CD4-positive, CD25-positive, alpha-beta regulatory T cell (primary cell): Measurements from ENCODE around the gene HAPLN2. TPM values are rescaled to one million over a fixed set of nuclear protein-coding genes. Genes with fewer than 3 reads are reported as not detected.
"Not testable (repeated sequence)": the region's sequence is repeated elsewhere in the genome, so short reads cannot be mapped to it uniquely, and the experiment has no call there.

Experiments used
- ATAC-seq, 2 donors: fragments of 150-1000 bp; cut with Tn5 transposase; one replicate each; pipeline ENCODE4 v1.10.0; 2021; ENCODE audit warnings: low read depth in 2 of 2, moderate number of reproducible peaks in 2 of 2, moderate library complexity in 1 of 2
- DNase-seq, 3 donors: peaks; one replicate each; pipeline versions ENCODE4 v3.0.0 to v3.0.0-alpha.2; 2012 to 2022; ENCODE audit warnings: mixed read lengths in 1 of 3
- H3K27ac ChIP-seq: one replicate; pipeline ENCODE4 v1.7.0; 2013; ENCODE audit warnings: mild to moderate bottlenecking, low read length; ENCODE audit not compliant: insufficient read depth, poor library complexity, severe bottlenecking
- H3K27me3 ChIP-seq: one replicate; pipeline ENCODE4 v1.7.0; 2013; ENCODE audit warnings: low read length; ENCODE audit not compliant: control insufficient read depth, insufficient read depth
- H3K36me3 ChIP-seq: one replicate; pipeline ENCODE4 v1.7.0; 2013; ENCODE audit warnings: mild to moderate bottlenecking, low read length, moderate library complexity; ENCODE audit not compliant: control insufficient read depth, insufficient read depth
- H3K4me1 ChIP-seq: 2 replicates; pipeline ENCODE4 v1.7.0; 2013; ENCODE audit warnings: mild to moderate bottlenecking, low read length; ENCODE audit not compliant: insufficient read depth, control insufficient read depth, poor library complexity, severe bottlenecking
- H3K4me3 ChIP-seq: one replicate; pipeline ENCODE4 v1.7.0; 2013; ENCODE audit warnings: low read depth, mild to moderate bottlenecking, low read length, moderate library complexity
- H3K9me3 ChIP-seq, 2 experiments: 1 replicate in 1 of 2; 2 replicates in 1 of 2; pipeline ENCODE4 v1.7.0; 2013; ENCODE audit warnings: low read length in 2 of 2, mild to moderate bottlenecking in 1 of 2, moderate library complexity in 1 of 2; ENCODE audit not compliant: control insufficient read depth in 2 of 2
- H3K27ac Mint-ChIP-seq, 3 donors: one replicate each; pipeline ENCODE4 v1.8.0; 2020 to 2022; ENCODE audit warnings: mild to moderate bottlenecking in 3 of 3, mixed read lengths in 3 of 3, moderate library complexity in 2 of 3
- H3K27me3 Mint-ChIP-seq: one replicate; pipeline ENCODE4 v1.8.0; 2022; ENCODE audit warnings: mild to moderate bottlenecking, mixed read lengths
- H3K36me3 Mint-ChIP-seq: one replicate; pipeline ENCODE4 v1.8.0; 2020; ENCODE audit warnings: mixed read lengths
- H3K4me1 Mint-ChIP-seq, 4 donors: one replicate each; pipeline ENCODE4 v1.8.0; 2020 to 2022; ENCODE audit warnings: mixed read lengths in 4 of 4, mild to moderate bottlenecking in 1 of 4
- H3K4me3 Mint-ChIP-seq, 4 donors: one replicate each; pipeline ENCODE4 v1.8.0; 2020 to 2022; ENCODE audit warnings: mild to moderate bottlenecking in 4 of 4, mixed read lengths in 4 of 4, moderate library complexity in 3 of 4
- H3K9me3 Mint-ChIP-seq, 7 donors: one replicate each; pipeline ENCODE4 v1.8.0; 2020 to 2022; ENCODE audit warnings: mixed read lengths in 7 of 7, mild to moderate bottlenecking in 3 of 7, moderate library complexity in 2 of 7
- polyA plus RNA-seq, 4 donors: library from polyadenylated mRNA; unstranded; fragments of 300-500 nt; fragmentation: Illumina TruSeq; gene quantifications; one replicate each; pipeline ENCODE4 v1.2.3, GENCODE V29; 2021
- total RNA-seq: library from RNA; stranded (reverse); gene quantifications from one replicate; pipeline ENCODE4 v1.2.3, GENCODE V29; 2022

HAPLN2 gene
- total and polyA plus RNA-seq, 5 donors from 2014 or later: not detected

GRCh38 chr1:156587927-156588326 is 31.3 kb upstream of the HAPLN2 start:
- not testable (repeated sequence) for H3K4me3 ChIP-seq, H3K36me3 Mint-ChIP-seq, H3K27me3 ChIP-seq, H3K9me3 Mint-ChIP-seq, H3K27ac ChIP-seq, H3K9me3 ChIP-seq, H3K27ac Mint-ChIP-seq, ATAC-seq, DNase-seq, H3K27me3 Mint-ChIP-seq, H3K36me3 ChIP-seq, H3K4me3 Mint-ChIP-seq
- H3K4me1 ChIP-seq: peaks cover 21% of the 10 kb centered on the region
- H3K4me1 Mint-ChIP-seq: peaks cover 5 to 22% (median 12%) of the 10 kb centered on the region in 4 donors

- ATAC-seq (no peak), DNase-seq (no peak)
- Histone ChIP-seq H3K36me3 (peaks cover 11% of the 10 kb centered on the region), H3K27ac (no peak overlapping the region), H3K27me3 (no peaks in the 10 kb centered on the region), H3K4me1 (peaks cover 16% of the 10 kb centered on the region), H3K9me3 (no peaks in the 10 kb centered on the region), H3K4me3 (no peak overlapping the region)
- Mint-ChIP-seq H3K4me1 (peaks cover 0 to 22% (median 8%) of the 10 kb centered on the region in 4 donors), H3K27me3 (no peaks in the 10 kb centered on the region), H3K27ac (no peak overlapping the region), H3K4me3 (no peak overlapping the region), H3K9me3 (no peaks in the 10 kb centered on the region), H3K36me3 (no peaks in the 10 kb centered on the region)
Observed at GRCh38 chr1:156589546-156589945, 29.7 kb upstream of the HAPLN2 start.

- peaks cover 0 to 30% (median 14%) of the 10 kb centered on the region in 4 donors for H3K4me1 Mint-ChIP-seq
- H3K9me3 ChIP-seq: no peaks in the 10 kb centered on the region
- DNase-seq (no peak), ATAC-seq (no peak)
- no peaks in the 10 kb centered on the region for H3K27me3 Mint-ChIP-seq
- H3K27ac ChIP-seq: peak overlapping the region; percentile 74
- peak overlapping the region; percentile 43 to 96 (median 96) for H3K27ac Mint-ChIP-seq
- H3K36me3 Mint-ChIP-seq: peaks cover 8% of the 10 kb centered on the region
- H3K27me3 ChIP-seq: no peaks in the 10 kb centered on the region
- H3K4me3 Mint-ChIP-seq: peak overlapping the region; percentile 89 to 94 (median 92)
- H3K9me3 Mint-ChIP-seq: no peaks in the 10 kb centered on the region
- peaks cover 16% of the 10 kb centered on the region for H3K4me1 ChIP-seq
- H3K4me3 ChIP-seq: peak overlapping the region; percentile 84
- H3K36me3 ChIP-seq: peaks cover 18% of the 10 kb centered on the region
Observed at GRCh38 chr1:156590326-156591180, 28.7 kb upstream of the HAPLN2 start.

GRCh38 chr1:156591181-156591431 is 28.1 kb upstream of the HAPLN2 start:
- no peaks in the 10 kb centered on the region for H3K9me3 ChIP-seq
- Mint-ChIP-seq H3K27ac (peak overlapping the region; percentile 93 to 96 (median 96)), H3K9me3 (no peaks in the 10 kb centered on the region), H3K4me3 (peak overlapping the region; percentile 89 to 94 (median 92)), H3K27me3 (no peaks in the 10 kb centered on the region), H3K36me3 (peaks cover 10% of the 10 kb centered on the region), H3K4me1 (peaks cover 0 to 30% (median 14%) of the 10 kb centered on the region in 4 donors)
- ATAC-seq (no peak), DNase-seq (no peak)
- peaks cover 16% of the 10 kb centered on the region for H3K4me1 ChIP-seq
- peaks cover 23% of the 10 kb centered on the region for H3K36me3 ChIP-seq
- peak overlapping the region; percentile 84 for H3K4me3 ChIP-seq
- H3K27ac ChIP-seq: peak overlapping the region; percentile 74
- H3K27me3 ChIP-seq: no peaks in the 10 kb centered on the region

- H3K9me3 ChIP-seq: no peaks in the 10 kb centered on the region
- Mint-ChIP-seq H3K27ac (peak within 1 kb of the TSS; percentile 93 to 96 (median 96)), H3K9me3 (no peaks in the 10 kb centered on the region), H3K36me3 (peaks cover 12% of the 10 kb centered on the region), H3K4me3 (peak within 1 kb of the TSS; percentile 89 to 94 (median 92)), H3K4me1 (peaks cover 0 to 30% (median 14%) of the 10 kb centered on the region in 4 donors), H3K27me3 (no peaks in the 10 kb centered on the region)
- H3K4me3 ChIP-seq: peak within 1 kb of the TSS; percentile 84
- peaks cover 28% of the 10 kb centered on the region for H3K36me3 ChIP-seq
- peak; percentile 93 for ATAC-seq
- DNase-seq: peak; percentile 66 to 77 (median 71)
- H3K27me3 ChIP-seq: no peaks in the 10 kb centered on the region
- peak within 1 kb of the TSS; percentile 74 for H3K27ac ChIP-seq
- peaks cover 16% of the 10 kb centered on the region for H3K4me1 ChIP-seq
Observed at GRCh38 chr1:156591432-156592157, 27.6 kb upstream of the HAPLN2 start, which contains the start of gene NAXE. Gene NAXE (plus strand): TSS chr1:156591776. CDS start chr1:156591805, 29 bp downstream.

- peak overlapping the region; percentile 78 to 94 (median 86) for H3K4me3 Mint-ChIP-seq
Observed at GRCh38 chr1:156592158-156592909, 26.9 kb upstream of the HAPLN2 start.

GRCh38 chr1:156592910-156593660 is 26.1 kb upstream of the HAPLN2 start:
- no peak for ATAC-seq
- Histone ChIP-seq H3K36me3 (peaks cover 43% of the 10 kb centered on the region), H3K27ac (peak overlapping the region; percentile 74)

More at GRCh38 chr1:156592158-156592909, 26.9 kb upstream of the HAPLN2 start:
- Mint-ChIP-seq H3K27ac (peak overlapping the region; percentile 33 to 96 (median 86)), H3K9me3 (no peaks in the 10 kb centered on the region), H3K4me1 (peaks cover 0 to 30% (median 17%) of the 10 kb centered on the region in 4 donors), H3K27me3 (no peaks in the 10 kb centered on the region), H3K36me3 (peaks cover 19% of the 10 kb centered on the region)
- ATAC-seq: no peak
- peaks cover 16% of the 10 kb centered on the region for H3K4me1 ChIP-seq
- no peaks in the 10 kb centered on the region for H3K27me3 ChIP-seq
- H3K9me3 ChIP-seq: no peaks in the 10 kb centered on the region
- H3K36me3 ChIP-seq: peaks cover 35% of the 10 kb centered on the region
- peak overlapping the region; percentile 37 for H3K4me3 ChIP-seq
- no peak for DNase-seq
- H3K27ac ChIP-seq: peak overlapping the region; percentile 74

More at GRCh38 chr1:156592910-156593660, 26.1 kb upstream of the HAPLN2 start:
- Histone ChIP-seq H3K27me3 (no peaks in the 10 kb centered on the region), H3K4me3 (no peak overlapping the region), H3K9me3 (no peaks in the 10 kb centered on the region), H3K4me1 (peaks cover 16% of the 10 kb centered on the region)
- Mint-ChIP-seq H3K27ac (peak overlapping the region; percentile 48 to 96 (median 86)), H3K4me1 (peaks cover 0 to 30% (median 18%) of the 10 kb centered on the region in 4 donors), H3K27me3 (no peaks in the 10 kb centered on the region), H3K9me3 (no peaks in the 10 kb centered on the region), H3K36me3 (peaks cover 22% of the 10 kb centered on the region), H3K4me3 (peak overlapping the region; percentile 78 to 94 (median 86))
- peak in 1 of 3 donors; percentile 27 for DNase-seq
